ENCODE measurements around the gene PRKACA.

PRKACA gene

GRCh38 chr19:14096272-14096992 is 21.1 kb downstream of the PRKACA start:
- DNase-seq, result no peak

DNA sequence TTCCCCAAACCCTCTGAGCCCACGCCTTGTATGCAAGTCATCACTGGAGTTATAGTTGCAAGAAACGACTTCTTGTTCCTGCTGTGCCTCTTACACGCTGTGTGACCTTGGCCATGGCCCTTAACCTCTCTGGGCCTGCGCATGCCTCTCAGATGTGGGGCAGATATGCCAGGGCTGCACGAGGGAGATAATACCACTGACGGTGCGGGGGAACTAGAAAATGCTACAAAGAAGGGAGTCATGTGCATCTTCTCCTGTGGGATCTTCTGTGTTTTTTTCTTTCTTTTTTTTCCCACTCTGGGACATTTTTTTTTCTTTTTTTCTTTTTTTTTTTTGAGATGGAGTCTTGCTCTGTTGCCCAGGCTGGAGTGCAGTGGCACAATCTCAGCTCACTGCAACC is 22.7 kb downstream of the PRKACA start:
- DNase-seq, result no peak

- DNase-seq, result no peak
These were observed 24.3 kb downstream of the PRKACA start for GRCh38 chr19:14093117-14093823.

DNA sequence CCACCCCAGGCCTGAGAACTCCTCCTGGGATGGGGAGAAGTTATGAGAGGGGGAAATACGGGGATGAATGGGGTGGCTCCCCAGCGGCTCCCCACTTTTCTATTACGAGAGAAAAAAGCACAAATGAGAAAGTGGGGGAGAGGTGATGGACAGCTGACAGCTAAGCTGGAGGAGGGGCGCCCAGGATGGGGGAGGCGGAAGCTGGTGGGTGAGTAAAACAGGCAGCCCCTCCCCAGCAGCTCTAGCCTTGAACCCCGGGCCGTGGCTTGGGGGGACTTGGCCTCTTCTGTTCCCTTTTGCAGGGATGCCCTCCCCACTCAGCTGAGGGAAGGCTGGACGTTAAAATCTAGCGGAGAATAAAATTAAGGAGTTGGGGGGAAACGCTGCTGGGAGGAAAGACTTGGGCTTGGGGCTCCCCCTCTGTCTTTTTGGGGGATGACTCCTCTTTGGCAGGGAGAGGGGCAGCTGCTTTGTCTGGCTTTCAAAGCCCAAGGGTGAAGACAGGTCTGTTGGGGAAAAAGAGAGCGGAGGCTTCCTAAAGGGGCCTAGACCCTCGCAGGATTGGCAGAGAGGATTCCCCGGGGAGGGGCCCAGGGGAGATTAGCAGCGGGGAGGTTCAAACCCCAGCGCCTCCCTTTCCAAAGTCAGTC is 25.6 kb downstream of the PRKACA start:
- peak in 4 of 51 donors; percentile 18 to 53 (median 38) for DNase-seq

DNA sequence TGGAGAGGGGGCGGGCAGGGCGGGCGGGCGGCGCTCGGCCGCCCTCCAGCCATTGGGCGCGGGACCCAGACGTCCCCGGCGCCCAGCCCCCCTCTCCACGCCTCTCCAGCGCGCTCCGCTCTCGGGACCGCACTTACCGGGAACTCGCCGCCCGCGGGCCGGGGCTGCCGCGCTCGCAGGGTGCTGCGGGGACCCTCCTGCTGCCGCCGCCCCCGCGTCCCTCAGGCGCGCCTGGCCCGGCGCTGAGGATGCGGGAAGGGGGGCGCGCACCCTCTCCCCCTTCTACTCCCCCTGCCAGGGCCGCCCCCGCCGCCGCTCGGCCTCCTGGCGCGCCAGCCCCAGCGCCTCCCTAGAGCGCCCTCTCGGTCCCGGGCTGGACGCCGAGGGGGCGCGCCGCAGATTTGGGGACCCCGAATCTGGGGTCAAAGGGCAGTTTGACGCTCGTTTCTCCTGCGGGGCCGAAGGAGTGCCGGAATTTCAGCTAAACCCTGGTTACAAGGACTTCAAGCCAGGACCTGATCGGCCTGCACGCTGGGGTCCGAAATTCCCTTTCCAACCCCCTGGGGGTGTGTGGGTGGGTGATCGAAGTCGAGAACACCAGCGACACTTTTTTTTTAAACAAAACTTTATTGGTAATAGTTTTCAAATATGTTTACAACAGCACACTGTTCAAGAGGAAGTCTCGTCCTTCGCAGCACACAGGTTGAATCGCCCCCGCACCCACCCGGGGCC is 26.3 kb downstream of the PRKACA start:
- peak in 42 of 51 donors; percentile 43 to 92 (median 80) for DNase-seq

DNA sequence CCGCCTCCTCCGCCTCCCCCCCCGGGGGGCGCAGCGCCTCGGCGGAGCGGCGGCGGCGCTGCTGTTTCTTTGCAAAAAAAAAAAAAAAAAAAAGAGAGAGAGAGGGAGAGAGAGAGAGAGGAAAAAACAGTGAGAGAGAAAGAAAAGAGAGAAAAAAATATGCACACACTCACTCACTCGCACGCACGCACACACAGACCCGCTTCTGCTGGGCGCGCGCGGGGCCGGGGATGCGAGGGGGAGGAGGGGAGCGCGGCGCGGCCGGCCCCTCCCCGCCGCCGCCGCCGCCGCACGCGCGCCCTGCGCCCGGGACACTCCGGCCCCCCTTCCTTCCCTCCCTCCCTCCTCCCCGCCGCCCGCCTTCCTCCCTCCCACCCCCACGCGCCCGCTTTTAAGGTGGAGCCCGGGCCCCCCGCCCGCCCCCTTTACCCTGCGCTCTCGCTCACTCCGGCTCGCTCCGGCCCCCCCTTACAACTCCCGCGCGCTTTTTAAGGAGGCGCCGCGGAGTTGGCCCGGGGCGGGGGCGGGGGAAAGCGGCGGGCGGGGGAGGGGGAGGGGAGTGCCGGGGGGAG is 27.0 kb downstream of the PRKACA start, which contains the start of gene SAMD1:
SAMD1 (minus strand) TSS at position 243 of the 572 bp plus-strand sequence.
- DNase-seq, result peak in 48 of 51 donors; percentile 29 to 92 (median 81)

GRCh38 chr19:14089662-14090508 is 27.7 kb downstream of the PRKACA start:
- peak in 19 of 51 donors; percentile 9 to 66 (median 40) for DNase-seq

DNA sequence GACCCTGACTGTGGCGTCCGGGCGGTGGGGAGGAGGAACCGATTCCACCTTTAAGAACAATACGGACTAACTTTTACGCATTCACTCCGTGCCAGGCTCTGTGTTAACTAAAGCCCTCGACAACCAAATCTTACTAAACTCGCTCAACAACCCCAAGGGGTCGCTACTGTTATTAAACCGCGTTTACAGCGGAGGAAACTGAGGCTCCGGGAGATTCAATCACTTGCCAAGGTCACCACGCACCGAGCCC is 28.2 kb downstream of the PRKACA start:
- DNase-seq, result no peak

DNA sequence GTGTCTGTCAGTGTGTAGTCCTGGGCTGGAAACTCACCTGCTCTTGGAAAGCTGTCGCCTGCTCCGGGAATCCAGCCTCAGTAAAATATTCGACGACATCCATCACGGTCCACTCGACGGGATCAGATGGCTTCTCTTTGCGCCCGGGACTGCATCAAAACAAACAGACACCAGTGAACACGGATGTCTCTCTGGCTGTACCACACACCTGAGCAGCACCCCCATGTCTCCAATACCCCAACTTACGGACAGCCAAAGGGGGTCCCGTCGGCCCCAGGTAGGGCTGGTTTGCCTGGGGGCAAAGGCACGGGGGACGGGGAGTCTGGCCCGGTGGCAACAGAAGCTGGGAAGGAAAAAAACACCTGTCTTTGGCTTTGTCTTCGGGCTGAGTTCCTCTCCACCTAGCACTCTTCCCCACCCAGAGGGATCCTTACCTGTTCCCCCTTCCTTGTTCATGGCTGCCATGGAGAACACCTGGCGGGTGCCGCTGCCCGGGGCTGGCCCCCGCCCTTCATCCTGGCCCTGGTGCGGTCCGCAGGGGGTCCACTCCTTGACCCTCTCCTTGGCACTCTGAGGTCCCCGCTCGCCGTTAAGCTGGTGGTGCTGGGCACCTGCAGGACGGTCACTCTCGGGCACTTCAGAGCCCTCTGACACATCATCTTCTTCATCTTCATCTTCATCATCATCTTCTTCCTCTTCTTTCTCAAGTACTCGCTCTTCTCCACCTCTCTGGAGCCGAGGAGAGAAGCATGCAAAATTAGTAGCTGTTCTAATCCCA is 28.7 kb downstream of the PRKACA start:
- DNase-seq, result no peak

DNA sequence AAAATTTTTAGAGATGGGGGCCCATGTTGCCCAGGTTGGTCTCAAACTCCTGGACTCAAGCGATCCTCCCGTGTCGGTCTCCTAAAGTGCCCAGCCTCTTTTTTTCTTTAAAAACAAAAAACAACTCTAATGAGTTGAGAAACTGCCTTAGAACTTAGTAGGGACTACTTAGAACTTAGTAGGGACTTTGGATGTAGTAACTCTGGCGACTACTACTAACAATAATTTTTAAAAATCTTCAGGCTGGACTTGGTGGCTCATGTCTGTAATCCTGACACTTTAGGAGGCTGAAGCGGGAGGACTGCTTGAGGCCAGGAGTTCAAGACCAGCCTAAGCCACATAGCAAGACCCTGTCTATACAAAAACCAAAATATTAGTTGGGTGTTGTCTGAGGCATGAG is 31.5 kb downstream of the PRKACA start:
- DNase-seq, result no peak

DNA sequence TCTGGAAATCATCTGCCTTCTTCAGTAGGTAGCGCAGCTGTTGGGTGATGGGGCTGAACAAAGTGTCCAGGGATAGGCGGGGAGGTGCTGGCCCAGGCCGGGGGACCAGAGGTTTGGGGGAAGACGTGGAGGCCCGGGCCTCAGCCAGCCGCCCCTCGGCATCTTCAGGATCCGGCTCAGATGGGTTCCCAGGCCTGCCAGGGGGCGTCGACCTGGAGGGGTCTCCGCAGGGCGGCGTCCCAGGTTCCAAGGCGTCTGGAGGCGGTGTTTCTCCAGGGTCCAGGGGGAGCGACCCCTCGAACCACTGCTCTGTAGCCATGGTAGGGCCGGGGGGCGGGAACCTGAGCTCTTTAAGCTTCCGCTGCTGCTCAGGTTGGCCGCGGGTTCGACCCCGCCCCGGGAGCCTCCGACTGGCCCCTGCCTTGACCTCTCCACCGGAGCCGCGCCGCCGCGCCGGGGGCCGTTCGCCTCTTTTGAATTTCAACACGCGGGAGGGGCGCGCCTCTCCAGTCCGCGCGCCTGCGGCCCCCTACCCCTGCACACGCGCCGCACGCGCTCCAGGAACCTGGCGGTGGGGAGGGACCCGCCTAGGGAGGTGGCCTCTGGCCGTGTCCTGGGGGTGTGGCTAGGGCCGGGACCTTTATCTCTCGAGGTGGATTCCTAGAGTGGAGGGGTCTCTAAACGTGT is 32.1 kb downstream of the PRKACA start, which contains the start of gene C19orf67:
C19orf67 (minus strand) TSS at position 475 of the 687 bp plus-strand sequence; CDS start at position 319, 156 bp downstream.
- DNase-seq, result no peak

GRCh38 chr19:14082675-14082960 is 34.9 kb downstream of the PRKACA start:
- no peak for DNase-seq

DNA sequence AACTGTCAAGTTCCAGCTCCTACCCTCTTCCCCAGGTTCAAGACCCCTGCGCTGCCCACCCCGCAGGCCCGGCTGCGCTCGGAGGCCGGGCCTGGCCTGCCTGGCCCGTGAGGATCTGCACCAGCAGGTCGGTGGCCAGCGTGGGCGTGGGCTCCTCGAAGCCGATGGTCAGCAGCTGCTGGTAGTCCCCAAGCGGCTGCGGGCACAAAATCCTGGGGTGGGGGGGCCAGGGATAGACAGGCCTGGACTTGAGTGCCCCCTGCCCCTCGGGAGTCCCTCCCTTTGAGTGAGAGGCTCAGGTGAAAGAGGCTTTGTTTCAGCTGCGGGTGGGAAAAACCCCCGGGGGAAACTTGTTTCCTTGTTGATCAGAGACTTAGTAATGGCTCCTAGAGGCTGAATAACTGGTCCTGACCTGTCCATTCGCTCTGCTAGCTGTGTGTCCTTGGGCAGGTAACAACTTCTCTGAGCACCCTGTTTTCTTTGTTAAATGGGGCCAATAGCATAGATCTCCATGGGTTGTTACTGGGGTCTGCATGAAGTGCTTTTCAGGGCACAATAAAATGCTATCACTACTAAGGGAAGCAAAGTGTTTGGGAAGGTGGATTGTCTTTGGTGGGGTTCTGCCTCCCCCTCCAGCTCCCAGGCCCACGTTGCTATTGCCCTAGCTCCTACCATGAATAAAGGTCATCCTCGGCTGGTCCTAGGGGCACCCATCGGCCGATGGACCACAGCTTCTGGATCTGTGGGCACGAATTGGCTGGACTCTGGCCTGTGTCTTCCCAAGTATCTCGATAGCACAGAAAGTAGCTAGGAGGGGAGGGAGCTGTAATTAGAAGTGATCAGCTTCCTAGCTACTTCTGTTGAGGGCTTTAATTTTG is 35.5 kb downstream of the PRKACA start:
- DNase-seq, result peak in 11 of 51 donors; percentile 17 to 55 (median 41)

DNA sequence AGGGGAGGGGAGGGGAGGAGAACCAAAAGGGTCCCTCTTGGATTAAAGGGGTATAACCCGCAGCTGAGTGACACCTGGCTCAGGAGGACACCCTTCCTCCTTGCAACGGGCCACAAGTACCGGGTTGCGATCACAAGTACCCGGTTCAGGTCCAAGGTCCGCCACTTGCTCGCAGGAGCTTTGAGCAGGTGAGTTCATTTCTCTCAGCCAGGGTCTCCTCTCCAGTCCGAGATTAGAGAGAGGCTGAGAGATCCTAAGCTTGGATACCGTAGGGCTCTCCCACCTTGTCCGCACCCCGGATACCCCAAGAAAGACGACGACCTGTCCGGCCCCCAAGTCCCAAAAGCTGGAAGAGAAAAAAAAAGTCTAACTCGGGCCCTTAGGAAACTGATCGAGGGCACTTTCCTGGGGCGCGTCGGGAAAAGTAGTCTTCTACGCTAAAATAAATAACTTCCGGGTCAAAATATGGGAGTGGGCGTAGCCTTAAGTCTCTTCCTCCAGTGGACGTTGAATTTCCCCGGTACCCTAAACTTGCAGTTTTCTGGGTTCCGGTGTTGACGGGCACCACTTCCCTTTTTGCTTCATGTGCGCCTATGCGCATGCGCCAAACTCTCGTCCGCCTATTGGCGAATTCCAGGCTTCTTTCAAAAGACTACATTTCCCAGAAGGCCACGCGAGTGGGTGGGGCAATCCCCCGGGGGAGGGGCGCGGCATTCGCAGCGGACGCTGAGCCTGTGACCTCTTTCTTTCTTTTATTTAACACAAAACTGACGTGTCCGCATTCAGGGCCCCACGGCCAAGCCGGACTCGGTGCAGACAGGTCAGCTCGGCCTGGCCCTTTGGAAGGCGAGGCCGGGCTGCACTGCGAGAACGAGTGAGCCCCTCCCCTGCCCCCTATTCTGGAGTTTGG is 36.4 kb downstream of the PRKACA start:
- DNase-seq, result peak; percentile 74 to 100 (median 97)

- no peak for DNase-seq
These were observed 39.2 kb downstream of the PRKACA start for GRCh38 chr19:14078411-14078810.

GRCh38 chr19:14073925-14074838 is 43.4 kb downstream of the PRKACA start:
- peak in 32 of 51 donors; percentile 18 to 77 (median 49) for DNase-seq

Measured in hypothalamus (tissue), 51 donors.